CD4-positive, alpha-beta T cell (primary cell): Measurements from ENCODE around the gene BCCIP. TPM values are rescaled to one million over a fixed set of nuclear protein-coding genes. Genes with fewer than 3 reads are reported as not detected.

ENCODE experiments used
- ATAC-seq: fragments of 200-7000 bp; cut with Tn5 transposase; one replicate; pipeline ENCODE4 v1.10.0; 2022; ENCODE audit warnings: mild to moderate bottlenecking; ENCODE audit not compliant: poor library complexity
- CTCF ChIA-PET: fragments of 350-600 bp; sonication (Branson Sonifier 250); formaldehyde crosslinking; loops from one replicate; lab custom pipeline; 2021; ENCODE audit warnings: antibody characterized with exemption, inconsistent platforms; lab: Charles Lee
- POLR2A ChIA-PET: fragments of 350-600 bp; sonication (Branson Sonifier 250); formaldehyde crosslinking; loops from one replicate; lab custom pipeline; 2021; ENCODE audit warnings: antibody characterized with exemption, inconsistent platforms; lab: Charles Lee
- DNase-seq, 14 experiments: peaks; one replicate each; pipeline ENCODE4 v3.0.0-alpha.2; 2013 to 2020; ENCODE audit warnings: mixed read lengths in 2 of 14
- H3K27ac ChIP-seq, 2 donors: one replicate each; pipeline versions ENCODE4 v1.5.1 to v1.7.0; 2013; ENCODE audit warnings: low read length in 2 of 2, low read depth in 1 of 2, mild to moderate bottlenecking in 1 of 2
- H3K27me3 ChIP-seq, 2 experiments: 1 replicate in 1 of 2; 2 replicates in 1 of 2; pipeline versions ENCODE4 v1.6.1 to v1.7.0; 2013; ENCODE audit warnings: low read length in 2 of 2, control low read depth in 1 of 2, mild to moderate bottlenecking in 1 of 2, moderate library complexity in 1 of 2; ENCODE audit not compliant: insufficient read depth in 2 of 2, control insufficient read depth in 1 of 2
- H3K36me3 ChIP-seq: one replicate; pipeline ENCODE4 v1.6.1; 2013; ENCODE audit warnings: low read length, control low read depth; ENCODE audit not compliant: insufficient read depth
- H3K4me1 ChIP-seq: one replicate; pipeline ENCODE4 v1.6.1; 2013; ENCODE audit warnings: low read length, control low read depth; ENCODE audit not compliant: insufficient read depth
- H3K4me3 ChIP-seq: one replicate; pipeline ENCODE4 v1.5.1; 2013; ENCODE audit warnings: mild to moderate bottlenecking, low read length, moderate library complexity
- H3K9me3 ChIP-seq, 2 experiments: 1 replicate in 1 of 2; 2 replicates in 1 of 2; pipeline versions ENCODE4 v1.6.1 to v1.7.0; 2013; ENCODE audit warnings: low read length in 2 of 2, mild to moderate bottlenecking in 2 of 2, control low read depth in 1 of 2, moderate library complexity in 1 of 2; ENCODE audit not compliant: control insufficient read depth in 1 of 2, insufficient read depth in 1 of 2
- H3K27ac Mint-ChIP-seq: one replicate; pipeline ENCODE4 v1.8.0; 2020; ENCODE audit warnings: mixed read lengths
- H3K27me3 Mint-ChIP-seq: one replicate; pipeline ENCODE4 v1.8.0; 2021; ENCODE audit warnings: mixed read lengths
- H3K36me3 Mint-ChIP-seq: one replicate; pipeline ENCODE4 v1.8.0; 2021; ENCODE audit warnings: low read depth, mixed read lengths
- H3K4me1 Mint-ChIP-seq: one replicate; pipeline ENCODE4 v1.8.0; 2021; ENCODE audit warnings: low read depth, mixed read lengths
- H3K4me3 Mint-ChIP-seq: one replicate; pipeline ENCODE4 v1.8.0; 2020; ENCODE audit warnings: mild to moderate bottlenecking, mixed read lengths
- H3K9me3 Mint-ChIP-seq: one replicate; pipeline ENCODE4 v1.8.0; 2020; ENCODE audit warnings: mixed read lengths
- intact Hi-C, 2 experiments: fragments of 100-400 bp; cut with DNase I in 1 of 2; cut with micrococcal nuclease in 1 of 2; formaldehyde crosslinking; loops; one replicate each; pipeline versions ENCODE4 v1.15.1 to v1.9.0; 2023 to 2025; cut with DNase I, micrococcal nuclease
- total RNA-seq, 174 experiments: library from RNA in 2 of 174; stranded (reverse) in 2 of 174; gene quantifications; one replicate each; pipeline ENCODE4 v1.2.3 and lab custom pipeline; 2021 to 2026
- TF ChIP-seq, protein P1 (sequence below): fragments of 200-600 bp; IDR thresholded peaks from one replicate; pipeline ENCODE4 v1.8.0; 2022; ENCODE audit warnings: antibody characterized with exemption, mild to moderate bottlenecking

BCCIP gene
- total RNA-seq, 2 experiments from 2014 or later = 31.2 to 32.7 TPM

DNA sequence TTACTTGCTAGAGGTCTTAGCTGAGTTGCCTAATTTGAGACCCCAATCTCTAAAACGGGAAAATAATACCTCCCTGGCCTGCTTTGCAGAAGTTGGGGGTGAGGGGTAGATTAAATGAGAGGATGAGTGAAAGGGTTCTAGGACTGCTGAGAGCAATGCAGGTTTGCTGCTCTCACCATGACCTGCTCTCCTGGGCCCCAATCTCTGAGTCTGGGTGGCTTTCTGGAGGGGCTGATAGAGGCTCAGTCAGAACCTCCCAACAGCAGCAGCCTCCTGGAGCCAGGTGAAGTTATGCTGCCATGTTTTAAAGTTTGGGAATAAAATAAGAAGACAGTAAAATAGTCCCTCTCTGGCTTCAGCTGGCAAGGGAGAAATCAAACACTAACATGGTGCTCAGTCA is 7.6 kb upstream of the BCCIP start:
- no peaks in the 10 kb centered on the region for H3K27me3 ChIP-seq
- intact Hi-C loops = no loop called here
- peaks cover 26% of the 10 kb centered on the region for H3K36me3 ChIP-seq
- Mint-ChIP-seq H3K4me3 (no peak overlapping the region), H3K27ac (no peak overlapping the region), H3K4me1 (peaks cover 17% of the 10 kb centered on the region), H3K27me3 (no peaks in the 10 kb centered on the region), H3K36me3 (peaks cover 54% of the 10 kb centered on the region), H3K9me3 (no peaks in the 10 kb centered on the region)
- POLR2A ChIA-PET = no interaction called here
- no peaks in the 10 kb centered on the region for H3K9me3 ChIP-seq
- no peak overlapping the region for H3K27ac ChIP-seq
- H3K4me1 ChIP-seq = no peaks in the 10 kb centered on the region
- CTCF ChIA-PET = no interaction called here
- TF ChIP-seq, protein P1, sequence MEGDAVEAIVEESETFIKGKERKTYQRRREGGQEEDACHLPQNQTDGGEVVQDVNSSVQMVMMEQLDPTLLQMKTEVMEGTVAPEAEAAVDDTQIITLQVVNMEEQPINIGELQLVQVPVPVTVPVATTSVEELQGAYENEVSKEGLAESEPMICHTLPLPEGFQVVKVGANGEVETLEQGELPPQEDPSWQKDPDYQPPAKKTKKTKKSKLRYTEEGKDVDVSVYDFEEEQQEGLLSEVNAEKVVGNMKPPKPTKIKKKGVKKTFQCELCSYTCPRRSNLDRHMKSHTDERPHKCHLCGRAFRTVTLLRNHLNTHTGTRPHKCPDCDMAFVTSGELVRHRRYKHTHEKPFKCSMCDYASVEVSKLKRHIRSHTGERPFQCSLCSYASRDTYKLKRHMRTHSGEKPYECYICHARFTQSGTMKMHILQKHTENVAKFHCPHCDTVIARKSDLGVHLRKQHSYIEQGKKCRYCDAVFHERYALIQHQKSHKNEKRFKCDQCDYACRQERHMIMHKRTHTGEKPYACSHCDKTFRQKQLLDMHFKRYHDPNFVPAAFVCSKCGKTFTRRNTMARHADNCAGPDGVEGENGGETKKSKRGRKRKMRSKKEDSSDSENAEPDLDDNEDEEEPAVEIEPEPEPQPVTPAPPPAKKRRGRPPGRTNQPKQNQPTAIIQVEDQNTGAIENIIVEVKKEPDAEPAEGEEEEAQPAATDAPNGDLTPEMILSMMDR = no peak
- no peak overlapping the region for H3K4me3 ChIP-seq
- no peak for DNase-seq
- ATAC-seq = no peak

GRCh38 chr10:125816548-125816947 is 6.8 kb upstream of the BCCIP start:
- intact Hi-C loops = no loop called here
- Histone ChIP-seq H3K27ac (no peak overlapping the region), H3K4me3 (no peak overlapping the region), H3K9me3 (no peaks in the 10 kb centered on the region), H3K27me3 (no peaks in the 10 kb centered on the region), H3K4me1 (peaks cover under 1% of the 10 kb centered on the region), H3K36me3 (peaks cover 23% of the 10 kb centered on the region)
- Mint-ChIP-seq H3K27me3 (no peaks in the 10 kb centered on the region), H3K27ac (no peak overlapping the region), H3K9me3 (no peaks in the 10 kb centered on the region), H3K4me1 (peaks cover 24% of the 10 kb centered on the region), H3K4me3 (no peak overlapping the region), H3K36me3 (peaks cover 47% of the 10 kb centered on the region)
- DNase-seq (no peak), ATAC-seq (no peak)
- POLR2A ChIA-PET = no interaction called here
- TF ChIP-seq, protein P1 = no peak
- CTCF ChIA-PET = no interaction called here

GRCh38 chr10:125817337-125817946 is 5.9 kb upstream of the BCCIP start:
- no peak overlapping the region for H3K4me3 ChIP-seq
- H3K4me1 ChIP-seq = peaks cover 9% of the 10 kb centered on the region
- ChIA-PET POLR2A (interaction anchor here (1.1 kb wide), 1 partner anchor 10 kb away, joined by 3 read pairs; no protein-coding TSS in a partner anchor), CTCF (interaction anchor here (1.0 kb wide), 1 partner anchor 9 kb away, joined by 5 read pairs; no protein-coding TSS in a partner anchor)
- no peak overlapping the region for H3K4me3 Mint-ChIP-seq
- ATAC-seq = no peak
- H3K9me3 ChIP-seq = no peaks in the 10 kb centered on the region
- H3K36me3 ChIP-seq = peaks cover 23% of the 10 kb centered on the region
- TF ChIP-seq, protein P1 = no peak
- DNase-seq = no peak
- H3K4me1 Mint-ChIP-seq = peaks cover 31% of the 10 kb centered on the region
- intact Hi-C loops = no loop called here
- peaks cover 43% of the 10 kb centered on the region for H3K36me3 Mint-ChIP-seq
- H3K9me3 Mint-ChIP-seq = no peaks in the 10 kb centered on the region
- H3K27me3 Mint-ChIP-seq = no peaks in the 10 kb centered on the region
- no peak overlapping the region for H3K27ac Mint-ChIP-seq
- no peaks in the 10 kb centered on the region for H3K27me3 ChIP-seq
- no peak overlapping the region for H3K27ac ChIP-seq
